ENCODE results near the gene MALRD1. TPM values are rescaled to one million over a fixed set of nuclear protein-coding genes. Genes with fewer than 3 reads are reported as not detected.

MALRD1 gene
- total and polyA plus RNA-seq, 7 donors = 0.34 to 4.7 (median 2.1) TPM; not detected in 2

DNA sequence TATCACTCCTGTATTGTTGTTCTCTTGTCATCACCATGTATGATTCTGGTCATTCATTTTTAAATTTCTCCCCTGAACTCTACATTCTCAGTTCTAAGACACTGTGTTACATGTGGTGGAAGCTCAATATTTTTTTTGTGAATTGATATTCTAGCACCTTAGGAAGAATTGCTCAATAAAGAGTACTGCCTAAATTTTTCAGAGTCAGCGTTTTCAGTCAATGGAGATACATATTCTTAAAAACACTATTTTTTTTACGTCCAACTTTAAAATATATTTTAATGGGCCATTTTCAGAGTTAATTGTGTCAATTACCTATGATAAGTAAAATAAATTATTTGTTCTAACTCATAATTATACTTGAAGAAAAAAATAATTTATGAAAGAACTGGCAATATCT, 557.2 kb downstream of the MALRD1 start:
- WGBS, 2 donors = 94 to 95% methylated on average over 2 of the region's 2 CpGs
- no peaks in the 10 kb centered on the region for H3K4me1 ChIP-seq
- DNase-seq = no peak
- intact Hi-C loops (cut with DNase I) = no loop called here
- TF ChIP-seq, protein P1, sequence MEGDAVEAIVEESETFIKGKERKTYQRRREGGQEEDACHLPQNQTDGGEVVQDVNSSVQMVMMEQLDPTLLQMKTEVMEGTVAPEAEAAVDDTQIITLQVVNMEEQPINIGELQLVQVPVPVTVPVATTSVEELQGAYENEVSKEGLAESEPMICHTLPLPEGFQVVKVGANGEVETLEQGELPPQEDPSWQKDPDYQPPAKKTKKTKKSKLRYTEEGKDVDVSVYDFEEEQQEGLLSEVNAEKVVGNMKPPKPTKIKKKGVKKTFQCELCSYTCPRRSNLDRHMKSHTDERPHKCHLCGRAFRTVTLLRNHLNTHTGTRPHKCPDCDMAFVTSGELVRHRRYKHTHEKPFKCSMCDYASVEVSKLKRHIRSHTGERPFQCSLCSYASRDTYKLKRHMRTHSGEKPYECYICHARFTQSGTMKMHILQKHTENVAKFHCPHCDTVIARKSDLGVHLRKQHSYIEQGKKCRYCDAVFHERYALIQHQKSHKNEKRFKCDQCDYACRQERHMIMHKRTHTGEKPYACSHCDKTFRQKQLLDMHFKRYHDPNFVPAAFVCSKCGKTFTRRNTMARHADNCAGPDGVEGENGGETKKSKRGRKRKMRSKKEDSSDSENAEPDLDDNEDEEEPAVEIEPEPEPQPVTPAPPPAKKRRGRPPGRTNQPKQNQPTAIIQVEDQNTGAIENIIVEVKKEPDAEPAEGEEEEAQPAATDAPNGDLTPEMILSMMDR (IDR thresholded peaks at IDR 0.05) = no peak
- no peak for TF ChIP-seq POLR2AphosphoS5 (IDR thresholded peaks at IDR 0.05)
- no peak for TF ChIP-seq EP300 (IDR thresholded peaks at IDR 0.05)
- TF ChIP-seq POLR2A (IDR thresholded peaks at IDR 0.05) = no peak
- H3K36me3 ChIP-seq = no peaks in the 10 kb centered on the region
- no peaks in the 10 kb centered on the region for H3K9me3 ChIP-seq
- H3K4me3 ChIP-seq = no peak overlapping the region
- H3K27ac ChIP-seq = no peak overlapping the region
- H3K27me3 ChIP-seq = no peaks in the 10 kb centered on the region

DNA sequence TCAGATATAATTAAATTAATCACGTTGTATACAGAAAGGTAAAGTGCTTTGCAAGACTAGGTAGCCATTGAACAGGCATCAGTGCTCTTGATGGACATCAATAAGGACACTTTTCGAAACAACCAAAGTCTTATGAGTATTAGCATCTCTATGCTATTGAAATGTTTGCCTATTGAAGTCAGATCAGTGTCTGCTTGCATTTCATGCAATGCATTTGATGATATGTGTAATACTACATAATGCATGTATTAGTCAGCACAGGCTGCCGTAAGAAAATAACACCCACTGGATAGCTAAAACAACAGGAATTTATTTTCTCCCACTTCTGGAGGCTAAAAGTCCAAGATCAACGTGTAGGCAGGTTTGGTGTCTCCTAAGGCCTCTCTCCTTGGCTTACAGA, 558.4 kb downstream of the MALRD1 start:
- Histone ChIP-seq H3K4me1 (no peaks in the 10 kb centered on the region), H3K4me3 (no peak overlapping the region), H3K27ac (no peak overlapping the region), H3K9me3 (no peaks in the 10 kb centered on the region), H3K36me3 (no peaks in the 10 kb centered on the region), H3K27me3 (no peaks in the 10 kb centered on the region)
- 77 to 87% methylated on average over 4 of the region's 4 CpGs for WGBS, 2 donors
- no peak for DNase-seq
- intact Hi-C loops (cut with DNase I) = no loop called here
- TF ChIP-seq, protein P1 (IDR thresholded peaks at IDR 0.05) = no peak
- TF ChIP-seq POLR2A (IDR thresholded peaks at IDR 0.05) = no peak
- TF ChIP-seq POLR2AphosphoS5 (IDR thresholded peaks at IDR 0.05) = no peak
- TF ChIP-seq EP300 (IDR thresholded peaks at IDR 0.05) = no peak

GRCh38 chr10:19611775-19612174, 563.2 kb downstream of the MALRD1 start:
- Histone ChIP-seq H3K27me3 (no peaks in the 10 kb centered on the region), H3K9me3 (no peaks in the 10 kb centered on the region)
- intact Hi-C loops (cut with DNase I) = no loop called here

GRCh38 chr10:19616966-19617365, 568.4 kb downstream of the MALRD1 start:
- no peak for TF ChIP-seq POLR2AphosphoS5 (IDR thresholded peaks at IDR 0.05)
- TF ChIP-seq EP300 (IDR thresholded peaks at IDR 0.05) = no peak
- TF ChIP-seq POLR2A (IDR thresholded peaks at IDR 0.05) = no peak
- TF ChIP-seq, protein P1 (IDR thresholded peaks at IDR 0.05) = no peak
- WGBS, 2 donors = 80 to 87% methylated on average over 2 of the region's 2 CpGs
- Histone ChIP-seq H3K36me3 (no peaks in the 10 kb centered on the region), H3K27ac (no peak overlapping the region), H3K4me1 (no peaks in the 10 kb centered on the region), H3K4me3 (no peak overlapping the region), H3K27me3 (no peaks in the 10 kb centered on the region), H3K9me3 (no peaks in the 10 kb centered on the region)
- no peak for DNase-seq
- intact Hi-C loops (cut with DNase I) = no loop called here

More at GRCh38 chr10:19611775-19612174, 563.2 kb downstream of the MALRD1 start:
- Histone ChIP-seq H3K36me3 (no peaks in the 10 kb centered on the region), H3K4me1 (no peaks in the 10 kb centered on the region), H3K4me3 (no peak overlapping the region), H3K27ac (no peak overlapping the region)
- DNase-seq = no peak
- TF ChIP-seq EP300 (IDR thresholded peaks at IDR 0.05) (no peak), POLR2AphosphoS5 (IDR thresholded peaks at IDR 0.05) (no peak), POLR2A (IDR thresholded peaks at IDR 0.05) (no peak)
- TF ChIP-seq, protein P1 (IDR thresholded peaks at IDR 0.05) = no peak

- Histone ChIP-seq H3K27me3 (no peaks in the 10 kb centered on the region), H3K27ac (no peak overlapping the region), H3K9me3 (no peaks in the 10 kb centered on the region), H3K4me1 (no peaks in the 10 kb centered on the region), H3K4me3 (no peak overlapping the region), H3K36me3 (no peaks in the 10 kb centered on the region)
- intact Hi-C loops (cut with DNase I) = no loop called here
- DNase-seq = no peak
- TF ChIP-seq EP300 (IDR thresholded peaks at IDR 0.05) (no peak), POLR2A (IDR thresholded peaks at IDR 0.05) (no peak), POLR2AphosphoS5 (IDR thresholded peaks at IDR 0.05) (no peak)
- TF ChIP-seq, protein P1 (IDR thresholded peaks at IDR 0.05) = no peak
Observed at GRCh38 chr10:19620811-19621210, 572.2 kb downstream of the MALRD1 start.

Data from sigmoid colon (tissue), 7 donors.